Urothelium cell line (cell line): ENCODE results near the gene FAM221A.
"Not testable (repeated sequence)": the region's sequence is repeated elsewhere in the genome, so short reads cannot be mapped to it uniquely, and the experiment has no call there.

Experiments
- DNase-seq: peaks from one replicate; pipeline ENCODE4 v3.0.0; 2011; ENCODE audit warnings: low spot score, mixed read lengths
- FAIRE-seq: peaks from 2 replicates; lab custom pipeline; 2011; peaks lifted over from hg19 to GRCh38; lab: Jason Lieb, UNC

FAM221A gene

DNA sequence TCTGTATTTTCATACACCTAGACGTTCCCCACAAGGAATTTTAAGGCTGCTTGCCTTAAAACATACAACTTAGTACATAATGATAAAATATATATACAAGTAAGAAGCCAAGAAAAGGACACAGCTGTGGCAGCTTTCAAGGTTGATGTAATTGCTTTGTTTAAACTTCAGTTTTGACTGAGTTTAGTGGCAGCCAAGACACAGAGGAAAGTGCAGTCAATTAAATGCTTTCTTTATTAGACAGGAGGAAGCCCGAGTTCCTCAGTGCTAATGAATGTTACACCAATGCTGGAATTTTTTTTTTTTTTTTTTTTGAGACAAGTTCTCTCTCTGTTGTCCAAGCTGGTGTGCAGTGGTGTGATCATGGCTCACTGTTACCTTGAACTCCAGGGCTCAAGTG, 18.8 kb downstream of the FAM221A start:
- FAIRE-seq: no peak
- no peak for DNase-seq

- DNase-seq: no peak
- no peak for FAIRE-seq
Observed at GRCh38 chr7:23700046-23700445, 20.0 kb downstream of the FAM221A start.

- no peak for DNase-seq
- no peak for FAIRE-seq
Observed at GRCh38 chr7:23709081-23709750, 29.2 kb downstream of the FAM221A start.

GRCh38 chr7:23710000-23710399, 30.0 kb downstream of the FAM221A start, which contains the start of gene STK31:
Gene STK31, plus strand, starts transcription at chr7:23710219. Its CDS starts 67 bp downstream, at chr7:23710286.
- FAIRE-seq (no peak), DNase-seq (no peak)

GRCh38 chr7:23712368-23713284, 32.6 kb downstream of the FAM221A start:
- DNase-seq (peak; percentile 38), FAIRE-seq (no peak)

DNA sequence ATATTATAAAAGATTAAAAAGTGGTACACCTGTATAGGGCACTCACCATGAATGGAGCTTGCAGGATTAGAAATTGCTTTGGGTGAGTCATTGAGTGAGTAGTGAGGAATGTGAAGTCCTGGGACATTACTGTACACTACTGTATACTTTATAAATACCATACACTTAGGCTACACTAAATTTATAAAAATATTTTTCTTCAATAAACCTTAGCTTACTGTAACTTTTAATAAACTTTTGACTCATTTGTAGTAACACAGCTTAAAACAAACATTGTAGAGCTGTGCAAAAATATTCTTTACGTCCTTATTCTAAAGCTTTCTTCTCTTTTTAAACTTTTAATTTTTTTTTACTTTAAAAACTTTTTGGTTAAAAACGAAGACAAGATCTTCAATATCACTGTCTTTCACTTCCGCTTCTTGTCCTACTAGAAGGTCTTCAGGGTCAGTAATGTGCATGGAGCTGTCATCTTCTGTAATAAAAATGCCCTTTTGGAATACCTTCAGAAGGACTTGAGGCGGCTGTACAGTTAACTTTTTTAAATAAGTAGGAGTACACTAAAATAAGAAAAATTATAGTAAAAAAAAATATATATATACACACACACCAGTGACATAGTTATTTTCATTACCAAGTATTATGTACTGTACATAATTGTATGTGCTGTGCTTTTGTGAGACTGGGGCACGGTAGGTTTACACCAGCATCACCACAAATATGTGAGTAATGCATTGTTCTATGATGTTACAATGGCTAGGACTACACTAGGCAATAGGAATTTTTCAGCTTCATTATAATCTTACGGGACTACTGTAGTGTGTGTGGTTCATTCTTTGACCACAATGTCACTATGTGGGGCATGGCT, 33.5 kb downstream of the FAM221A start:
- DNase-seq: peak; percentile 49
- peak; percentile 93 for FAIRE-seq

- no peak for DNase-seq
- FAIRE-seq: no peak
Observed at GRCh38 chr7:23714150-23714464, 34.1 kb downstream of the FAM221A start.

DNA sequence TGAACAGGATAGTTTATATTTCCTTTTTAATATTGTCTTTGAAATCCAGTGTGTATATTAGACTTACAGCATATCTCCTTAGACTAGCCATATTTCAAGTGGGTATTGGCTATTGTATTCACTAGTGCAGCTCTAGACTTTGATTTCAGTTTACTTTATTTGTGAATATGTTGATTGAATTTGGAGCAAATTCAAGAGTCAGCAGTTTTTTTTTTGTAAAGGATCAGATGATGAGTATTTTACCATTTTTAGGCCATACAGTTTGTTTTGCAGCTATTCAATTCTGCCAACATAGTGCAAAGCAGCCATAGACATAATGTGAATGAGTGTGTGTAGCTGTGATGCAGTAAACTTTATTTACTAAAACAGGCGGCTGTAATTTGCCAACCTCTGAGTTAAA, 34.6 kb downstream of the FAM221A start:
- DNase-seq (no peak), FAIRE-seq (no peak)

DNA sequence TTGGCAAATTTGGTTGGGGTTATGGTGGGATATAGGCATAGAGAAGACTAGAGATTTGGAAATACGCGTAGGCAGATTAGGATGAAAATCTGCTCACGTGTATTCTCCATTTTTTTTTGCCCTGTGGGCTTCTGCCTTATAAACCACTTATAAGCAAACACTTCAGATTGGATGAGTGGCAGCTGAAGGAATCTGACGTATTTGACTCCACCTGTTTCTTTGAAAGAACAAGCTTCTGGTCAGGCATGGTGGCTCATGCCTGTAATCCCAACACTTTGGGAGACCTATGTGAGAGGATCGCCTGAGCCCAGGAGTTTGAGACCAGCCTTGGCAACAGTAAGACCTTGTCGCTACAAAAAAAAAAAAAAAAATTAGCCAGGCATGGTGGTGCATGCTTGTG, 35.1 kb downstream of the FAM221A start:
- no peak for DNase-seq
- no peak for FAIRE-seq

GRCh38 chr7:23717788-23718187, 37.8 kb downstream of the FAM221A start:
- no peak for DNase-seq
- peak; percentile 23 for FAIRE-seq

GRCh38 chr7:23721456-23721855, 41.5 kb downstream of the FAM221A start:
- DNase-seq (no peak), FAIRE-seq (no peak)

DNA sequence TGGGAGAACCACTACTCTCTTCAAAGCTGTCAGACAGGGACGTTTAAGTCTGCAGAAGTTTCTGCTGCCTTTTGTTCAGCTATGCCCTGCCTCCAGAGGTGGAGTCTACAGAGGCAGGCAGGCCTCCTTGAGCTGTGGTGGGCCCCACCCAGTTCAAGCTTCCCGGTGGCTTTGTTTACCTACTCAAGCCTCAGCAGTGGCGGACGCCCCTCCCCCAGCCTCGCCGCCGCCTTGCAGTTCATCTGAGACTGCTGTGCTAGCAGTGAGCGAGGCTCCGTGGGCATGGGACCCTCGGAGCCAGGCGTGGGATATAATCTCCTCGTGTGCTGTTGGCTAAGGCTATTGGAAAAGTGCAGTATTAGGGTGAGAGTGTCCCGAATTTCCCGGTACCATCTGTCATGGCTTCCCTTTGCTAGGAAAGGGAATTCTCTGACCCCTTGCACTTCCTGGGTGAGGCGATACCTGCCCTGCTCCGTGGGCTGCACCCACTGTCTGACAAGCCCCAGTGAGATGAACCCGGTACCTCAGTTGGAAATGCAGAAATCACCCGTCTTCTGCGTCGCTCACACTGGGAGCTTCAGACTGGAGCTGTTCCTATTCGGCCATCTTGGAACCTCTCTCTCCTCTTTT, 42.7 kb downstream of the FAM221A start:
- FAIRE-seq, DNase-seq: not testable (repeated sequence)

DNA sequence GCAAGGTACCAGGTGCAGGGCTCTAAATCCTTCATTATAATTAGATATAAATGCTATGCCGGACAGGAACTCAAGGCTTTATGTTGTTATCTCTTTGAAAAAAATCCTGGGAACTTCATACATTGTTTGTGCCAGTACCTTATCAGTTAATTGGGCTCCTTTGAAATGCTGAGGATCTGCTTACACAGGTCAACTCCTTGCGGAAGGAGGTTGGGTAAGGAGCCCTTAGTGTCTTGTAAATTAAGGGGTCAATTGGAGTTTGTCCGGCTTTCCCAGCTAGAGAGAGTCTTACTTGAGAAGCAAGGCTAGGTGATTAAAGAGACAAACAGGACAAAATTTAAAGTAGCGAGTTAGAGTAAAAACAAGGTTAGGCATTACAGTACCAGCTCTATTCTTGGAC, 44.1 kb downstream of the FAM221A start:
- not testable (repeated sequence) for FAIRE-seq, DNase-seq

- DNase-seq: no peak
- FAIRE-seq: no peak
Observed at GRCh38 chr7:23742051-23742450, 62.1 kb downstream of the FAM221A start.

GRCh38 chr7:23743226-23743625, 63.2 kb downstream of the FAM221A start:
- no peak for FAIRE-seq
- DNase-seq: no peak

DNA sequence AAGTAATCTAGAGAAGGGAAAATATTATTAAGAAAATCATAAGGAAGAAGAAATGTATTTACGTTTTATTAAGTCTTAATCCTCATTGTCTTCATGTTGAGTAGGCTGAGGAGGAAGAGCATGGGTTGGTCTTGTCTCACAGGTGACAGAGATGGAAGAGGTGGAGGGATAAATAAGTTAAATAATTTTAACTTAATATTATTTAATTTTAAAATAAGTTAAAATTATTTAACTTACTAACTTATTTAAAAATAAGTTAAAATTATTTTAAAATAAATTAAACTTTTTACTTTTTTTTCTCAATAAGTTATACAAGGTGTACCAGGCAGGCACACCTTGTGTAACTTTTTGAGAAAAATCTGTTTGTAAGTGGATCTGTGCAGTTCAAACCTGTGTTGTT, 66.6 kb downstream of the FAM221A start:
- DNase-seq: no peak
- no peak for FAIRE-seq

- FAIRE-seq (no peak), DNase-seq (no peak)
Observed at GRCh38 chr7:23751852-23752251, 71.9 kb downstream of the FAM221A start.
